A549 (cell line): Measurements from ENCODE around the gene STK11IP. TPM values are rescaled to one million over a fixed set of nuclear protein-coding genes. Genes with fewer than 3 reads are reported as not detected.

Source experiments
- ATAC-seq, 2 experiments: fragments of 200-7000 bp in 1 of 2; fragments of >200 bp in 1 of 2; cut with Nextera tagmentation in 1 of 2; cut with Tn5 transposase in 1 of 2; 3 replicates each; pipeline versions ENCODE4 v1.8.0 to v1.9.1; 2018 to 2020; ENCODE audit warnings: mild to moderate bottlenecking in 1 of 2, moderate library complexity in 1 of 2
- CTCF ChIA-PET: fragments of 300-600 bp; sonication (Branson Sonifier 250); formaldehyde crosslinking; extraction: SDS; loops from one replicate; lab custom pipeline; 2021; ENCODE audit warnings: antibody characterized with exemption, inconsistent platforms; lab: Yijun Ruan, JAX
- POLR2A ChIA-PET: fragments of 350-600 bp; formaldehyde crosslinking; extraction: SDS; loops from one replicate; lab custom pipeline; 2021; ENCODE audit warnings: antibody characterized with exemption, inconsistent platforms; lab: Yijun Ruan, JAX
- DNase-seq, 2 experiments: peaks; one replicate each; pipeline versions ENCODE4 v3.0.0 to v3.0.0-alpha.2; 2011 to 2016; ENCODE audit warnings: low read depth in 1 of 2, low spot score in 1 of 2
- FAIRE-seq: peaks from 2 replicates; lab custom pipeline; 2011; peaks lifted over from hg19 to GRCh38; lab: Jason Lieb, UNC
- H3K27ac ChIP-seq, 2 experiments: fragments of >200 bp; sonication (Bioruptor Twin); formaldehyde crosslinking; 3 replicates each; pipeline ENCODE4 v1.5.1; 2016 to 2017
- H3K4me1 ChIP-seq: fragments of >200 bp; sonication (Bioruptor Twin); formaldehyde crosslinking; 3 replicates; pipeline ENCODE4 v1.6.1; 2016
- H3K4me2 ChIP-seq: fragments of >200 bp; sonication (Bioruptor Twin); formaldehyde crosslinking; 3 replicates; pipeline ENCODE4 v1.6.1; 2016
- H3K4me3 ChIP-seq: fragments of >200 bp; sonication (Bioruptor Twin); formaldehyde crosslinking; 3 replicates; pipeline ENCODE4 v1.5.1; 2016
- H3K9me3 ChIP-seq: fragments of >200 bp; sonication (Bioruptor Twin); formaldehyde crosslinking; 3 replicates; pipeline ENCODE4 v1.6.1; 2016
- CBX8 ChIP-seq: fragments of 200-600 bp; sonication (generic); IDR thresholded peaks from 2 replicates; pipeline ENCODE4 v1.6.1; 2016
- CHD2 ChIP-seq: fragments of 150-350 bp; IDR thresholded peaks from 2 replicates; pipeline ENCODE4 v1.6.1; 2014; ENCODE audit warnings: low read length; ENCODE audit not compliant: partially characterized antibody
- EHF ChIP-seq: fragments of 250-450 bp; sonication (Bioruptor Pico); IDR thresholded peaks from 2 replicates; pipeline ENCODE4 v1.5.0; 2020; ENCODE audit warnings: mild to moderate bottlenecking
- ELK1 ChIP-seq: fragments of 150-350 bp; IDR thresholded peaks from 2 replicates; pipeline ENCODE4 v1.6.1; 2014; ENCODE audit warnings: low read depth, mild to moderate bottlenecking, low read length
- FOSL2 ChIP-seq, 2 experiments: fragments of 450-650 bp in 1 of 2; fragments of >200 bp in 1 of 2; sonication (Bioruptor Twin) in 1 of 2; formaldehyde crosslinking; IDR thresholded peaks; 2 replicates each; pipeline versions ENCODE4 v1.5.0 to v1.6.1; 2016 to 2020; ENCODE audit warnings: mild to moderate bottlenecking in 1 of 2, moderate library complexity in 1 of 2
- GATA3 ChIP-seq: IDR thresholded peaks from 2 replicates; pipeline ENCODE4 v1.6.1; 2012; ENCODE audit warnings: borderline replicate concordance
- HOXA7 ChIP-seq: fragments of 250-450 bp; sonication (Bioruptor Pico); IDR thresholded peaks from 2 replicates; pipeline ENCODE4 v1.5.0; 2020; ENCODE audit warnings: mild to moderate bottlenecking, moderate library complexity
- JUN ChIP-seq, 2 experiments: fragments of >200 bp; sonication (Bioruptor Twin); formaldehyde crosslinking; IDR thresholded peaks; 2 replicates in 1 of 2; 3 replicates in 1 of 2; pipeline ENCODE4 v1.6.1; 2016 to 2017
- JUNB ChIP-seq: fragments of >200 bp; sonication (Bioruptor Twin); formaldehyde crosslinking; IDR thresholded peaks from 2 replicates; pipeline ENCODE4 v1.6.1; 2016
- KDM5A ChIP-seq: fragments of 200-600 bp; sonication (generic); IDR thresholded peaks from 2 replicates; pipeline ENCODE4 v1.6.1; 2016; ENCODE audit warnings: antibody characterized with exemption, mild to moderate bottlenecking
- MYC ChIP-seq: IDR thresholded peaks from 2 replicates; pipeline ENCODE4 v1.6.1; 2012; ENCODE audit warnings: mild to moderate bottlenecking, inconsistent platforms, low read length, improper control_type of control experiment, borderline replicate concordance
- NR3C1 ChIP-seq: fragments of >200 bp; sonication (Bioruptor Twin); formaldehyde crosslinking; IDR thresholded peaks from 3 replicates; pipeline ENCODE4 v1.6.1; 2017
- RAD21 ChIP-seq, 2 experiments: fragments of >200 bp in 1 of 2; sonication (Bioruptor Twin) in 1 of 2; formaldehyde crosslinking in 1 of 2; IDR thresholded peaks in 1 of 2; conservative IDR thresholded peaks in 1 of 2; 2 replicates in 1 of 2; 3 replicates in 1 of 2; pipeline ENCODE4 v1.6.1; 2012 to 2018; ENCODE audit warnings: inconsistent platforms in 1 of 2
- RARB ChIP-seq: fragments of 250-450 bp; sonication (Bioruptor Pico); IDR thresholded peaks from 2 replicates; pipeline ENCODE4 v1.8.0; 2021; ENCODE audit warnings: mild to moderate bottlenecking, moderate library complexity
- SMC3 ChIP-seq: fragments of >200 bp; sonication (Bioruptor Twin); formaldehyde crosslinking; IDR thresholded peaks from 3 replicates; pipeline ENCODE4 v1.6.1; 2018; ENCODE audit warnings: inconsistent platforms
- SREBF2 ChIP-seq: fragments of 450-650 bp; IDR thresholded peaks from 2 replicates; pipeline ENCODE4 v1.6.1; 2014; ENCODE audit warnings: mild to moderate bottlenecking, moderate library complexity
- TFCP2L1 ChIP-seq: fragments of 250-450 bp; sonication (Bioruptor Pico); IDR thresholded peaks from 2 replicates; pipeline ENCODE4 v1.5.0; 2021; ENCODE audit warnings: mild to moderate bottlenecking
- ZFP36 ChIP-seq: fragments of 450-650 bp; IDR thresholded peaks from 2 replicates; pipeline ENCODE4 v1.6.1; 2014; ENCODE audit warnings: borderline replicate concordance; ENCODE audit not compliant: partially characterized antibody
- WGBS: methylation state at CpG from one replicate; pipeline ENCODE4 v1.1.6; 2017; ENCODE audit errors: missing lambda C conversion rate; 5-methylcytosine and 5-hydroxymethylcytosine counted together
- polyA plus RNA-seq, 4 experiments: library from polyadenylated mRNA; depleted of rRNA in 3 of 4; stranded (reverse); fragments of >200 nt; fragmentation: RNase III in 1 of 4; extraction: RNeasy Plus Mini Kit Qiagen cat#74134 plus additional on column Dnase treatment in 1 of 4; gene quantifications; 2 replicates in 3 of 4; 3 replicates in 1 of 4; pipeline ENCODE4 v1.2.3, GENCODE V29; 2011 to 2017
- TF ChIP-seq, protein P1 (sequence below): IDR thresholded peaks from 2 replicates; pipeline ENCODE4 v1.6.1; 2012; ENCODE audit warnings: low read depth, borderline replicate concordance
- TF ChIP-seq, protein P2 (sequence below): fragments of 450-650 bp; IDR thresholded peaks from 2 replicates; pipeline ENCODE4 v1.6.1; 2014; ENCODE audit warnings: antibody characterized with exemption
- TF ChIP-seq, protein P3 (sequence below): fragments of 200-600 bp; sonication (generic); IDR thresholded peaks from 2 replicates; pipeline ENCODE4 v1.6.1; 2016; ENCODE audit warnings: antibody characterized with exemption, mild to moderate bottlenecking, moderate library complexity
- TF ChIP-seq, protein P4 (sequence below): fragments of >200 bp; sonication (Bioruptor Twin); formaldehyde crosslinking; IDR thresholded peaks from 3 replicates; pipeline ENCODE4 v1.6.1; 2016

Gene STK11IP
- polyA plus RNA-seq, 2 of the 4 experiments (the other 2 are of a cell fraction), result 13.3 to 18.8 TPM

- no peak for TF ChIP-seq CBX8
- TF ChIP-seq ZFP36, result no peak
- TF ChIP-seq NR3C1, result no peak
- TF ChIP-seq SREBF2, result no peak
- TF ChIP-seq EHF (CRISPR knock-in tag), result no peak
- no peak for TF ChIP-seq SMC3
- TF ChIP-seq, all 56 proteins: peak for 5
Measured at GRCh38 chr2:219552382-219553167, 45.1 kb upstream of the STK11IP start (continued).

- DNase-seq (no peak), FAIRE-seq (no peak), ATAC-seq (no peak)
- CTCF ChIA-PET, result interaction anchor here (1.0 to 5.0 kb wide), 6 partner anchors 10 to 150 kb away, joined by 3 to 19 read pairs (median 8); partner anchors contain the start of genes CHPF and TMEM198
- H3K4me2 ChIP-seq, result peak overlapping the region; percentile 100
- WGBS, result 39% methylated on average over 7 of the region's 7 CpGs
- no peaks in the 10 kb centered on the region for H3K9me3 ChIP-seq
- TF ChIP-seq CHD2 (no peak), JUN (IDR thresholded peaks at IDR 0.05) (no peak), TFCP2L1 (CRISPR knock-in tag) (no peak), RARB (CRISPR knock-in tag) (no peak), KDM5A (no peak), HOXA7 (CRISPR knock-in tag) (no peak), MYC (no peak)
- H3K4me3 ChIP-seq, result peak overlapping the region; percentile 76
- POLR2A ChIA-PET, result interaction anchor here (0.6 to 1.2 kb wide), 4 partner anchors 9 to 134 kb away, joined by 3 read pairs; partner anchors contain the start of genes CHPF, OBSL1, STK11IP and TMEM198
- peak overlapping the region in 1 of 2 experiments; percentile 81; a peak in 2 of 6 replicates for H3K27ac ChIP-seq
- peaks cover 16% of the 10 kb centered on the region for H3K4me1 ChIP-seq
Measured at GRCh38 chr2:219553168-219553417, 44.6 kb upstream of the STK11IP start.

- Histone ChIP-seq H3K4me1 (peaks cover 16% of the 10 kb centered on the region), H3K4me2 (no peak overlapping the region), H3K27ac (no peak overlapping the region), H3K4me3 (no peak overlapping the region), H3K9me3 (no peaks in the 10 kb centered on the region)
- WGBS, result 85% methylated on average over 12 of the region's 12 CpGs
- TF ChIP-seq JUN (IDR thresholded peaks at IDR 0.05) (no peak), GATA3 (no peak), SREBF2 (no peak), RAD21 (conservative IDR thresholded peaks at IDR 0.05 in 1 of 2, IDR thresholded peaks at IDR 0.05 in 1 of 2) (no peak), ELK1 (no peak), NR3C1 (no peak), JUNB (no peak), FOSL2 (IDR thresholded peaks at IDR 0.05) (no peak), FOSL2 (CRISPR knock-in tag; IDR thresholded peaks at IDR 0.05) (no peak), EHF (CRISPR knock-in tag) (no peak)
- TF ChIP-seq, protein P1, sequence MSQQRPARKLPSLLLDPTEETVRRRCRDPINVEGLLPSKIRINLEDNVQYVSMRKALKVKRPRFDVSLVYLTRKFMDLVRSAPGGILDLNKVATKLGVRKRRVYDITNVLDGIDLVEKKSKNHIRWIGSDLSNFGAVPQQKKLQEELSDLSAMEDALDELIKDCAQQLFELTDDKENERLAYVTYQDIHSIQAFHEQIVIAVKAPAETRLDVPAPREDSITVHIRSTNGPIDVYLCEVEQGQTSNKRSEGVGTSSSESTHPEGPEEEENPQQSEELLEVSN, result no peak
- TF ChIP-seq, protein P2, sequence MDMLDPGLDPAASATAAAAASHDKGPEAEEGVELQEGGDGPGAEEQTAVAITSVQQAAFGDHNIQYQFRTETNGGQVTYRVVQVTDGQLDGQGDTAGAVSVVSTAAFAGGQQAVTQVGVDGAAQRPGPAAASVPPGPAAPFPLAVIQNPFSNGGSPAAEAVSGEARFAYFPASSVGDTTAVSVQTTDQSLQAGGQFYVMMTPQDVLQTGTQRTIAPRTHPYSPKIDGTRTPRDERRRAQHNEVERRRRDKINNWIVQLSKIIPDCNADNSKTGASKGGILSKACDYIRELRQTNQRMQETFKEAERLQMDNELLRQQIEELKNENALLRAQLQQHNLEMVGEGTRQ, result no peak
- TF ChIP-seq, protein P3, sequence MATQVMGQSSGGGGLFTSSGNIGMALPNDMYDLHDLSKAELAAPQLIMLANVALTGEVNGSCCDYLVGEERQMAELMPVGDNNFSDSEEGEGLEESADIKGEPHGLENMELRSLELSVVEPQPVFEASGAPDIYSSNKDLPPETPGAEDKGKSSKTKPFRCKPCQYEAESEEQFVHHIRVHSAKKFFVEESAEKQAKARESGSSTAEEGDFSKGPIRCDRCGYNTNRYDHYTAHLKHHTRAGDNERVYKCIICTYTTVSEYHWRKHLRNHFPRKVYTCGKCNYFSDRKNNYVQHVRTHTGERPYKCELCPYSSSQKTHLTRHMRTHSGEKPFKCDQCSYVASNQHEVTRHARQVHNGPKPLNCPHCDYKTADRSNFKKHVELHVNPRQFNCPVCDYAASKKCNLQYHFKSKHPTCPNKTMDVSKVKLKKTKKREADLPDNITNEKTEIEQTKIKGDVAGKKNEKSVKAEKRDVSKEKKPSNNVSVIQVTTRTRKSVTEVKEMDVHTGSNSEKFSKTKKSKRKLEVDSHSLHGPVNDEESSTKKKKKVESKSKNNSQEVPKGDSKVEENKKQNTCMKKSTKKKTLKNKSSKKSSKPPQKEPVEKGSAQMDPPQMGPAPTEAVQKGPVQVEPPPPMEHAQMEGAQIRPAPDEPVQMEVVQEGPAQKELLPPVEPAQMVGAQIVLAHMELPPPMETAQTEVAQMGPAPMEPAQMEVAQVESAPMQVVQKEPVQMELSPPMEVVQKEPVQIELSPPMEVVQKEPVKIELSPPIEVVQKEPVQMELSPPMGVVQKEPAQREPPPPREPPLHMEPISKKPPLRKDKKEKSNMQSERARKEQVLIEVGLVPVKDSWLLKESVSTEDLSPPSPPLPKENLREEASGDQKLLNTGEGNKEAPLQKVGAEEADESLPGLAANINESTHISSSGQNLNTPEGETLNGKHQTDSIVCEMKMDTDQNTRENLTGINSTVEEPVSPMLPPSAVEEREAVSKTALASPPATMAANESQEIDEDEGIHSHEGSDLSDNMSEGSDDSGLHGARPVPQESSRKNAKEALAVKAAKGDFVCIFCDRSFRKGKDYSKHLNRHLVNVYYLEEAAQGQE, result no peak
- TF ChIP-seq, protein P4, sequence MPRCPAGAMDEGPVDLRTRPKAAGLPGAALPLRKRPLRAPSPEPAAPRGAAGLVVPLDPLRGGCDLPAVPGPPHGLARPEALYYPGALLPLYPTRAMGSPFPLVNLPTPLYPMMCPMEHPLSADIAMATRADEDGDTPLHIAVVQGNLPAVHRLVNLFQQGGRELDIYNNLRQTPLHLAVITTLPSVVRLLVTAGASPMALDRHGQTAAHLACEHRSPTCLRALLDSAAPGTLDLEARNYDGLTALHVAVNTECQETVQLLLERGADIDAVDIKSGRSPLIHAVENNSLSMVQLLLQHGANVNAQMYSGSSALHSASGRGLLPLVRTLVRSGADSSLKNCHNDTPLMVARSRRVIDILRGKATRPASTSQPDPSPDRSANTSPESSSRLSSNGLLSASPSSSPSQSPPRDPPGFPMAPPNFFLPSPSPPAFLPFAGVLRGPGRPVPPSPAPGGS, result no peak
- ChIA-PET POLR2A (interaction anchor here (0.6 kb wide), 1 partner anchor 134 kb away, joined by 3 read pairs; no protein-coding TSS in a partner anchor), CTCF (interaction anchor here (0.8 to 5.5 kb wide), 7 partner anchors 10 to 150 kb away, joined by 3 to 23 read pairs (median 7); partner anchors contain the start of genes CHPF and TMEM198)
- DNase-seq, result no peak
- no peak for FAIRE-seq
- ATAC-seq, result no peak
Measured at GRCh38 chr2:219553463-219553963, 44.1 kb upstream of the STK11IP start.
